Measurements from ENCODE around the gene LMF2.

GRCh38 chr22:50469377-50470305, 37.9 kb downstream of the LMF2 start:
- TF ChIP-seq CTCF (IDR thresholded peaks at IDR 0.05) (no peak), POLR2A (IDR thresholded peaks at IDR 0.05) (no peak), POLR2AphosphoS5 (IDR thresholded peaks at IDR 0.05; ENCODE audit: insufficient read depth in 1 of 2, low read depth in 1 of 2) (no peak)
